DMS153 treated with DMSO at 0.1 percent for 48 hours (cell line): ENCODE data around the gene SATB1.

Source experiments
- DNase-seq: peaks from one replicate; lab custom pipeline; 2025; ENCODE audit not compliant: unreplicated experiment; lab: John Stamatoyannopoulos, UW

SATB1 gene

DNA sequence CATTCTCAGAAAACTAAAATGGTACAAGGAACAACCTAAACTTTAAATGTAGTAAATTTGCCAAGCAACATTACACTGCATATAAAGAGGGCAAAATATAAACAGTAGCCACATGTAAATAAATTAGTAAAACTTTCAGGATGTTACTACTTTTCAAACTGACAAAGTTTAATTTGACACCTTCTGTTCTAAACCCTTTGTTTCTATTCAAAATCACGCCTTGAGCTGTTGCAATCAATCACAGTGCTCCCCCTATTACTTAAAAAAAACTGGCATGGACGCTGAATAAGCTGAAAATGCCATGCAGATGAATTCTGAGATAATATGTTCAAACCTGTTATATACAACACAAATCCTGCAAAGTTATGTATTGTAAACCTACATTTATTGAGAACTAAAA is 69.3 kb downstream of the SATB1 start:
- no peak for DNase-seq

DNA sequence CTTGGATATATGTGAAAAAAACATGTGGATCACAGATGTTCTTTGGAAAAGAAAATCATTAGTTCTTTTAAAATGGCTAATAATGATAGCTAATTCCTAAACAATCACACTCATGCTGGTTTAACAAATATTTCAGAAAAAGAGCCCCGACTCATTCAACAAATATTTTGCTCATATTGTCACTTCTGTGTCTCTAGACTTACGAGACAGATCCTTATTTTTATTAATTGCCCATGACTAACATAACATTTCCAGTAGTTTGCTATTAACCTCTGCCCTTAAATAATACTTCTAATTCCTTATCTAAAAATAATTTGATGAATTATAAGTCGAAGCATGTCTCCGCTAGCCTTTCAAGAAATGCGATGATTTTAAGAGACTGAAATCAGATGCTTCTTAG is 70.4 kb downstream of the SATB1 start:
- no peak for DNase-seq

DNA sequence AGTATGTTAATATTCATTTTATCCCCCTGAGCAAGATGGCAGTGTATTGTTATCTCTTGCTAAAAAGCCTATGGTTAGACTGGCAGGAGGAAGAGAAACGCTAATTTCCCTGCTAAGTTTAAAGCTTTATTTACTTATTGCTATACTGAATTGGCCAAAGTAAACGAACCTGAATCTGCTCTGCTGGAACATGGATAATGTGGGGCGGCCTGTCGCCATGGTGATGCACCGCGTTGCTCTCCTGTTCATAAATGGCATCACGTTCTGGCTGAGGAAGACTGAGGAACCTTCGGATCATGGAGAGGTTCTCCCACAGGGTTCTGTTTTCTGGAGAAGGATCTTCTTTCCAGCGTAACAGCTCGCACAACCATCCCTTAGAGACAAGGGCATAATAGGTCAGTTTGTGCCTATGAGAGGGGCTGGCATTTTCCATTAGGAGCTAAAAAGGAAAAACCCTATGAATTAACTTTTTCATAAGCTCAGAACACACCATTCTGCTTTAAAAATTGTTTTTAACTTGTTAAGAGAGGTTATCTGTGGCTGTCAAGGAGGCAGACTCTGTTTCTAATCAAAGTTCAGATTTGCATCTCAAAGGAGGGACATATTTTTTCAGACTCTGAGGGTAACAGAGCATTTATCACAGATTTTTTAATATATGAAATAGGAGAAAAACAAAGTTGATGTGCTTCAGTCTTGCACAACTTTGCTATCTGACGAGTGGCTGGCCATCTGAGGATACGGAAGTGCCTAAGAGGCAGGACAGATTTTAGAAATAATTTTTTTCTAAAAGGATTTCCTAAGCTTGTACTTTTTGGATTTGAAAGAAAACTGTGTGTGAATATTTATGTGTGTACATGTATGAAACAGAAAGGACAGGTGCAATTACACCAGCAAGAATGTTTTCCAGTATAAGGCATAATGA is 73.1 kb downstream of the SATB1 start:
- DNase-seq: peak; percentile 51

DNA sequence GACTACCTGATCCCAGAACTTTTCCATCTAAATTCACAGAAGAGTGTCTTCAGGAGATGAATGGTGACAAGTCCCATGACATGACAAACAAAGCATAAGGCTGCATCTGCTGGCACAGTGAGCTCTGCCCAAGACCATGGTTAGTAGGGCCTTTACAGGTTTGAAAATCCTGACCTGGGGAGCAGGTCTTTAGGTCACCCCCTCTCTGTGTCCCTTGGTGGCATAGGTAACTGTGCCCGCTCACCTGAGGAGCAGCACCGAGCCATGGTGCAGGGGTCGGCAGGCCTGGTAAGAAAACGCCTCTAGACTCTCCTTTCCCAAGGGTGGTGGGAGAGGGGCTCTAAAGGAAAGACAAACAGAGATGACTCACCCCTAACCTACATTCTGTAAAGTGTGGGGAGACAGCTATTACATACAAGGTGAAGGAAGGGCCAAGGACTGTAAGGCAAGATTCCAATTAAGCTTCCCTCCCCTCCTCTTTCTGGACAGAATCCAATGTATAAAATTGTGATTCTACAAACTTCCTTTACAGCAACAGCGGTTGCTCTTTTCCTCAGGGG is 74.0 kb downstream of the SATB1 start:
- no peak for DNase-seq

DNA sequence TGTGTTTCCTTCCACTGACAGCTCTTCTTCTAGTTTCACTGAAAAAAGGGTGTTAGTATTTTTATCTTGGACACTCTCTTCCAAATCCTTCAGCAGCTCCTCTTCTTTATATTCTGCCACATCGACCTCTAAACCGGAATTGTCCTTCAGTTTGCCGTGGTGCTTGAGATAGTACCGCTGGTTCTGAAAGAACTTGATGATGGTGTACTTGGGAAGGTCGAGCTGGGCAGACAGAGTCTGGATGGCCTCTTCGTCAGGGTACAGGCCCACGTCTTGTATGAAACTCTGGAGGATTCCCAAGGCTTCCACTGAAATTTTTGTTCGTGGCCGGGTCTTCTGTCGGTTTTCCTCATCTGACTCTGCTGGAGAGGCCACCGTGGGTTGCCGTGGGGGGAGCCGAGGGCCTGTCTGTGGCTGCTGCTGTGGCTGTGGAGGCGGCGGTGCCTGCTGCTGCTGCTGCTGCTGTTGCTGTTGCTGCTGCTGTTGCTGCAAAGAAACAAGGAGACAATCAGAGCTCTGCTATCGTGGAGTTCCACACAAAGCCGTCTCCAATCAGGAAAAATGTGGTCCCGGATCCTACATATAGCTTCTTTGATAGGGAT is 75.8 kb downstream of the SATB1 start:
- DNase-seq: no peak

DNA sequence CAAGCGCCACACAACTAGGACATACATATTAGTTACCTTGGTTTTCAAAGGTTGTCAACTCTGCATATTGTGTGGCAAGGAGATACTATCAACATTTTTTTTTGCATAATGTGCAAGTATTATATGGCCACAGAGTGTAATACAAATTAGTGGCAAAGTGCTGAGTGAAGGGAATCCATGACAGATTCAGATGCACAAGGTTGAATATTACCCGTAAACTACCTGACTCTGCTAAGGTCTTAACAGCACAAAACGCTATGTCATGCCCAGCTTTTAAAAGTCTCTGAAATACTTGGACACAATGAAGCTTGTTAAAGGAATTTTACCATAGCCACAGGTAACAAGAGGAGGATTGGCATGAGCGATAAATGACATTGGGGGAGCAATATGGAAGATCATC is 79.0 kb downstream of the SATB1 start:
- DNase-seq: no peak

DNA sequence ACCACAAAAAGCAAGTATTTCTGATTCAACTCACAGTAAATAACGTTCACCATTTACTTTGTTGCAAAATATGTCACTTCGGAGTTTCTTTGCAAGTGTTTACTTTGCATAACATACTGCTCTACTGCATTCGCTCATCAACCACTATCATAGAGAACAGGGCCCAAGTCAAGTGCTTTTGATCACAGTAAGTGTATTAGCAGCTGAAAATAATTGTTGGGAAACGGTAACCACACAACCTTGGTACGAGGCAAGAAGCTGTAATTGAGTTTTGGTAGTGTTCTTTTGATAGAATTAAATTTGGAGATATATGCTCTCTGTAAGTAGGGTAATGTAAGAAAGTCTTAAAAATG is 80.1 kb downstream of the SATB1 start:
- DNase-seq: no peak

DNA sequence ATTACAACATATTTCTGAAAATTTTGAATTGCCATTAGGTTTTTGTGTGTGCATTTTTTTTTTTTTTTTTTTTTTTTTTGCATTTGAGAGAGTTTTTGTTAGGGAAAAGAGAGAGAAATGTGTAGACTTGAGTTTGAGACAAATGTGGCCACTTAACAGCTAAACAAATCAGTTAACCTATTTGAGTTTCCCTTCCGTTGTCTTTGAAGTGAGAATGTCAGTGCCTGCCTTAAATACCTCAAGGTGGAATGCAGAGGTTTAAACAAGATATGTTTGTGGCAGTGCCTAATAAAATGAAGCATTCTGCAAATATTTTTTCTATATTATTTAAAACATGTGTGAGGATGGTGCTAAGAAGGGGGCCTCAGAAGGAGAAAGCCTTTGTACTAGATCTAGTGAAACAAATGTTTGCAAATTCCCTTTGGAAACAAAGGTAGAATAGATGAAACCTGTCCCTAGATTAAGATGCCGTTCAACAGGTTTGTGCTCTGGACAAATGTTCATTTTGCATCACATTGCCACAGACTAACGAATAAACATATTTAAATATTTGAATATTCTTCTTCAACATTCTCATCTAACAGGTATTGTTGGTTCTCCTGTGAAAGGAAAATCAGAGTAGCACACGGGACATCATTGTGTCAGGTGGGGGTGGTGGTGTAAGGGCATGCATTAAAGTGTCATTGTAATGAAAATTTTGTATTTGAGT is 80.7 kb downstream of the SATB1 start:
- no peak for DNase-seq

DNA sequence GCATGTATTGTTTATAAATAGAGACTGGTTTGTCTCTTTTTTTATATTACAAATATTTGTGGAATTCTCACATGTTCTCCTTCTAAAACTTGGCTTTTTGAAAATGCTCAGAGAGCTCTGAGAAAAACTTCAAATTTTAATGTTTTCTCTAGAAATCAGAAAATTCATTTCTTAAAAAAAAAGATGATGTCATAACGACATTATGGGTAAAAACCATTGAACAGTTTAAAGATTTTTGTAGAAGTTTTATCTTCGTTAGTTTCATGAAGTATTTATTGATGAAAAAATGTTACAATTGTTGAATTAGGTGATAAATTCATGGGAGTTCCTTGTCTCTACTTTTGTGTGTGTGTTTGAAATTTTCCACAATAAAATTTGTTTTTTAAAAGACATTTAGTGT is 81.3 kb downstream of the SATB1 start:
- no peak for DNase-seq

DNA sequence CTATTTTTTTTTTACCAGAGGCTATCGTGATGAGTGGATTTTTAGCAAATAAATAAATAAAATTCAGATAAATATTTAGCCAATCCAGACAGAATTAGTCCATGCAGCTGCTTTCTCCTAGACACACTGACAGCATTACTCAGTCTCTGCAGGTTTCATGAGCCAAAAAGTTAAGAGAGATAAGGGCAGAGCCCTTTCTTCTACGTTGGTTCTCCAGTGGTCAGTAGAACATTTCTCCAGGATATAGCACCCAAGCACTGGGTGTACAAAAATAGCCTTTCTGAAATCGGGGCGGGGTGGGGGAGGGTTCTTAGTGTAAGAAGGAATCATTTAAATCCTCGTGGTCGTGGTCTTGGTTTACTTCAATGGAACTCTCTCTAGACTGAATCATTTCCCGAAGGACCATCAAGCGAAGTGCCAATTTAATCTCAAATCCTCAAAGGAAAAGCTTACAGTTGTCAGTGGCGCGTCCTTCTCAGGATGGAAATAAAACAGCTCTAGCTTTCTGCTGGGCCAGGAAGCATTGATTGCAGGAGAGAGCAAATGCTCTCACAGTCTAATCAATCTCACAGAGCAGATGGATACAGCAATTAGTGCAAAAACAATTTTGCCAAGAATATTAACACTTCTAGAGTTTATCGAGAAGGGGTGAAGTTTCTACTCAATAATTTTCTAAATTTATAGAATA is 86.2 kb downstream of the SATB1 start:
- no peak for DNase-seq

DNA sequence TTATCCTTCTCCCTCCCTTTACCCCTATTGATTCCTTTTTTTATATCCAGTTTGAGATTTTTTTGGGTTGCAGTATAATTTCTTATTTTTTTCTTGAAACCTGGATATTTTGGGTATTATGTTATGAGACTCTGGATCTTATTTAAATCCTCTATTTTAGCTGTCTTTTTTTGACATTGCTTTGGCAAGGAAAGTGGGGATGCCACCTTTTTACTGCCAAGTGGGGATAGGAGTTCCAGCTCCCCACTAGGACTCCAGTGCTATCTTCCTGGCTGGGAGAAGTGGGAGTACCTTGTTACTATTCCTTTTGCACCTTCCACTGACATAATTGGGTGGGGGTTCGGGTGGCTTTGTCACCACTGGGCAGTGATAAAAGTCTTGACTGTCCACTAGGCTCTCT is 87.9 kb downstream of the SATB1 start:
- DNase-seq: no peak

DNA sequence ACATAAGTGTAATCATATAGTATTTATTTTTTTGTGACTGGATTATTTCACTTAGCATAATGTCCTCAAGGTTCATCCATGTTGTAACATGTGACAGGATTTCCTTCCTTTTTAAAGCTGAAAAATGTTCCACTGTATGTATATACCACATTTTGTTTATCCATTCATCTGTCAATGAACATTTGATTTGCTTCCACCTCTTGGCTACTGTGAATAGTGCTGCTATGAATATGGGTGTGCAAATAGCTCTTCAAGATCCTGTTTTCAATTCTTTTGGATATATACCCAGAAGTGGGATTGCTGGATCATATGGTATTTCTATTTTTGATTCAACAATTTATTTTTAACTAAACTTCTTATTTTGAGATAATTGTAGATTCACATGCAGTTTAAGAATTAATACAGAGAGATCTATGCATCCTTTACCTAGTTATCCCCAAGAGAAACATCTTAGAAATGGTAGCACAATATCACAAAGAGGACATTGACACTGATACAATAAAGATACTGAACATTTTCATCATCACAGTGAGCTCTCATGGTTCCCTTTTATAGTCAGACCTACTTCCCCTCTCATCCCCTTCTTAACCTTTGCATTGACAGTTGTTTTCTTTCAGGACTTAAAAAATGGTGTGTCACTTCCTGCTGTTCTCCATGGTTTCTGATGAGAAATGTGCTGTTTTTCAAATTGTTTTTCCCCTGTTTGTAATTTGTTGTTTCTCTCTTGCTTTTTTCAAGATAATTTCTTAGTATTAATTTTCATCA is 90.1 kb downstream of the SATB1 start:
- DNase-seq: no peak

DNA sequence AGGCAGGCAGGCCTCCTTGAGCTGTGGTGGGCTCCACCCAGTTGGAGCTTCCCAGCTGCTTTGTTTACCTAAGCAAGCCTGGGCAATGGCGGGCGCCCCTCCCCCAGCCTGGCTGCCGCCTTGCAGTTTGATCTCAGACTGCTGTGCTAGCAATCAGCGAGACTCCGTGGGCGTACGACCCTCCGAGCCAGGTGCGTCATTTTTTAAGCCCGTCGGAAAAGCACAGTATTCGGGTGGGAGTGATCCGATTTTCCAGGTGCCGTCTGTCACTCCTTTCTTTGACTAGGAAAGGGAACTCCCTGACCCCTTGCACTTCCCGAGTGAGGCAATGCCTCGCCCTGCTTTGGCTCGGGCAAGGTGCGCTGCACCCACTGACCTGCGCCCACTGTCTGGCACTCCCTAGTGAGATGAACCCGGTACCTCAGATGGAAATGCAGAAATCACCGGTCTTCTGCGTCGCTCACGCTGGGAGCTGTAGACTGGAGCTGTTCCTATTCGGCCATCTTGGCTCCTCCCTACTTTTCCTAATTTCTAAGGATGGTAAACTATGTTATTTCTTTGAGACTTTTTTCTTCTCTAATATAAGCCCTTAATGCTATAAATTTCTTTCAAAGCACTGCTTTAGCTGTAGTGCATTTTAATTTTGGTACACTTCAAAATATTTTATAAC is 94.2 kb downstream of the SATB1 start:
- DNase-seq: peak; percentile 7

DNA sequence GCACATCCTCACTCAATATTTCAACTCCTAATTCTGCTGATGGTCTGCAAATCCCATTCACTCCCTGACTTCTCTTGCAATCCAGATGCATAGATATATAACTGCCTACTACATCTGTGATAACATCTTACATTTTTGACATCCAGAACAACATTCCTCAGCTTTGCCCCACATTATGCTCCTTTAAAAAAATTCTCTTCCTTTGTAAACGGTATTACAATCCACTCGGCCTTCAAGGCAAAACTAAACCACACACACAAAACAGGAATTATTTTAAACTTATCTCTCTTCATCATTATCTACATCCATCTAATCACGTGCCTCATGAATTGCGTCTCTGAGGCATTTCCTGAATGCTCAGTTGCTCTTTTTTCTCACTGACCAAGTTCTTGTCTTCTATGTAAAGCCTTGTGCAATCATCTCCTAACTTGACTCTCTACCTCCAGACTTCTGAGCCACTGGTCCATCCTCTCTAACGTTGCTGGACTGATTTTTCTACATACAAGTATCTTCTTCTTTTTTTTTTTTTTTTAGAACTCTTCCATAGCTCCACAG is 117.0 kb downstream of the SATB1 start:
- DNase-seq: no peak

DNA sequence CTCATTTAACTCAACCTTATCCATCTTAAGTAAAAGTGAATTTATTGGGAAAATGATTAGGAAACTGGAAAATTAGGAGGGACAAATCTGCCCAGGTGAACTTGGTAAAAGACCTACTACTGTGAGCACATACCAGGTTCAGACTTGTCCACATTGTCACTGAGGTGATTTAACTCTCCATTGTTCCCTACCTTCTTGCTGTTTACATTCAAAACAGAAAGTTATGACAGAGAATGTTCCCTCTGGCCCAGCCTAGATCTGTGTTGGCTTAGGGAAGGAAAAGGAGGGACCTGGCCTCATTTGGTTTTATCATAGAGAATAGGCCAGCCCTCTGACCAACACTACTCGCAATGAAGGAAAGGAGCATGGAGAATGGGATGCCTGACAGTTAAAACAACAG is 117.6 kb downstream of the SATB1 start:
- no peak for DNase-seq

DNA sequence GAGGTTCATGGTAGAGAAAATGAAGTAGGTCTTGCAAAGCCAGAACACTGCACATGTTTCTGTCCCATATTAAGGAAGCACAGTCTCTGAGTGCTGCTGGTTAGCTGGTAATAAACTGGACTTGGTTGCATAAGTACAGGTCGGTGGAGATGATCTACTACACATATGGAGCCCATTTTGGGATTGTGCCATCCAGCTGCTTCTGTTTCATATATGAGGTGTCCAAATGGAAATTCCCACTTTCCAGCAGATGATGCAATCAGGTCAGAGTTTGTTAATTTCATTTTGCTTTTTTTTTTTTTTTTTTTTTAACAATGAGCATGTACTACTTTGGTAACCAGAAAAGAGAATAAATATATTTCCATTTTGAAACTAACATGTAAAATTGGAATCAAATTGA is 122.6 kb downstream of the SATB1 start:
- DNase-seq: no peak

DNA sequence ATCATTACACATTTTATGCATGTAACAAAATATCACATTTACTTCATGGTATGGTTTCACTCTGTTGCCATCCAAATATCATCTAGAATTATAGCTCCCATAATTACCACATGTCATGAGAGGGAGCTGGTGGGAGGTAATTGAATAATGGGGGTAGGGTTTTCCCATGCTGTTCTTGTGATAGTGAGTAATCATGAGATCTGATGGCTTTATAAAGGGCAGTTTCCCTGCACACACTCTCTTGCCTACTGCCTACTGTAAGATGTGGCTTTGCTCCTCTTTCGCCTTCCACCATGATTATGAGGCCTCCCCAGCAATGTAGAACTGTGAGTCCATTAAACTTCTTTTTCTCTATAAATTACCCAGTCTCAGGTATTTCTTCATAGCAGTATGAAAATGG is 123.4 kb downstream of the SATB1 start:
- DNase-seq: no peak

DNA sequence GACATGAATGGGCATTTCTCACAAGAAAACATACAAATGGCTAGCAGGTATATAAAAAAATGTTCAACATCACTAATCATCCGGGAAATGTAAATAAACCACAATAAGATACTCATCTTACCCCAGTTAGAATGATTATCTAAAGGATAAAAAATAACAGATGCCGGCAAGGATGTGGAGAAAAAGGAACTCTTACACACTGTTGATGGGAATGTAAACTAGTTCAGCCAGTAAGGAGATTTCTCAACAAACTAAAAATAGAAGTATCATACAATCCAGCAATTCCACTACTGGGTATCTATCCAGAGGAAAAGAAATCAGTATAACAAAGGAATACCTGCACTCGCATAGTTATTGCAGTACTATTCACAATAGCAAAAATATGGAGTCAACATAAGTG is 124.2 kb downstream of the SATB1 start:
- no peak for DNase-seq

DNA sequence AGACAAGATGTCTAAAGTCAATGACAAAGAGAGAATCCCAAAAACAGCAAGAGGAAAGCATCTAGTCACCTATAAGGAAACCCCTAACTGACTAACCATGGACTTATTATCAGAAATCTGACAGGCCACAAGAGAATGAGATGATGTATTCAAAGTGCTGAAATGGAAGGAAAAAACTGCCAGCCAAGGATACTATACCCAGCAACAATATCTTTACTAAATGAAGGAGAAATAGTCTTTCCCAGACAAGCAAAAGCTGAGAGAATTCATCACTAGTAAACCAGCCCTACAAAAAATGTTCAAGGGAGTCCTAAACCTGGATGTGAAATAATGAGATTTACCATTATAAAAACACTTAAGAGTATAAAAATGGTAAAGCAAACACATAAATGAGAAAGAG is 128.0 kb downstream of the SATB1 start:
- DNase-seq: no peak
